Fibroblast of gingiva (primary cell): Measurements from ENCODE around the gene C2CD4B.

Experiments
- DNase-seq: peaks from one replicate; pipeline ENCODE4 v3.0.0-alpha.2; 2011; ENCODE audit warnings: low read depth

Gene C2CD4B

DNA sequence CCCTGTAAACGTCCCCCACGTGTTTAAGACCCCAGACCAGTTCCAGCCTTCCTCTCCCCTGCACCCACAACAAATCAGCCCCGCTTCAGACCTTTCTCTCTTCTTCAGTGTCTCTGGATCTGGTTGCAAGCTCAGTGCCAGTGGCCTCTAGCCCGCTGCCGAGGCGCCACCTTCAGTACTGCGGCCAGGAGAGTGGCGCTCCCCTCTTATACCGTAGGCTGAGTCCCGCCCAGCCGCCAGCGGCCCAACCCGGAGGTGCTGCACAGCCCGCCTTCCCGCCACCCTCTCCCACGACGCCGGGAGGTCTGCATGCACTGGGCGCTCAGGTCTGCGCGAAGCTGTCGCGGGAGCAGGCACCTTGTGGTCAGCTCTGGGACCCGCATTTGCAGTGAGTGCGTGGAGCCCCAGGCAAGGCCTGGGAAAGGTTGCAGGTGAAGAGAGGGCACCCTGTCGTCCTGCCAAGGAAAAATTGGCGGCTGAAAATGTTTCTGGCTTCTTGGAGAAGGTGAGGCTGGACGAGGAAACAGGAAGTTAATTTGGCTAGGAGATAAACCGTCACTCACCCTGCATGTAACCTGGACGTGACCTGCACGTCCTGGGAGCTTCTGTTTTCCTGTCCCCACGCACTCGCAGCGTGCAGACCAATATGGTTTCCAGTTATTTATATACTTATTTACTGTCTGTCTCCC lies at the start of gene C2CD4B:
Gene C2CD4B, minus strand, starts transcription at position 182 of the 689 bp plus-strand sequence. CDS start 301 bp downstream, outside the sequence.
- no peak for DNase-seq

DNA sequence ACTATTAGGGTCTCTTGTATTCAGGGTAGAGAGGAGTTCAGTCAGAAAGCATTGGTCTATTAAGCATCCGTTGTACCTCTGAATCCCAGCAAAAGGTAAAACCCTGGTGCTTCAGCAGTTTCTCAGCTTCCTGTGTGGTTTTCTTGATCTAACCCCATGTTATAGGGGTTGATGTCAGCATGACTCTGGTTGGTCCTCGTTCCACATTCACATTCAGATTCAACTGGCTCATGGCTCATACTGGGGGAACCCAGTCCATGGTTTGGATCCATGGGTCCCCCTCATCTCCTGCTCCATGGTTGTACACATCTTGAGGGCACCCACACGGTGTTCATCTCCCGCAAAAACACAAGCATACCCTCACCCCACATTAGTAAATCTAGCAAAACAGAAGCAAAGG lies 47.7 kb upstream of the C2CD4B start:
- no peak for DNase-seq

GRCh38 chr15:62211348-62211747 lies 46.3 kb upstream of the C2CD4B start:
- no peak for DNase-seq

- no peak for DNase-seq
These were observed 44.7 kb upstream of the C2CD4B start for GRCh38 chr15:62209821-62210220.

DNA sequence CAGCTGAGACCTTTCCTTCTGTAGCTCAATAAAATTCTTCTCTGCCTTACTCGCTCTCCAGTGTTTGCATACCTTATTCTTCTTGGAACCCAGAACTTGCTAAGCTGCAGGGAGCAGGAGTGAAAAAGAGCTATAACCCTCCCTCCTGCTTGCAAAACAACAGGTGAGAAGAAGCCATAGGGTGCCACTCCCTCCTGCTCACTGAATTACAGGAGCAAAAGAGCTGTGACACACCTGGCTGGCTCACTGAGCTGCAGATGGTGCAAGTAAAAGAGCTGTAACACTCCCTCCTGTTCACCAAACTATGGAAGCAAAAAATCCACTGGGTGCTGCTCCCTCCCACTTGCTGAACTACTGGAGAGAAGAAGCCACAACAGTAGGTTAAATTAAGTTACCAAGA lies 44.2 kb upstream of the C2CD4B start:
- no peak for DNase-seq

- DNase-seq = no peak
These were observed 43.8 kb upstream of the C2CD4B start for GRCh38 chr15:62208884-62209283.

DNA sequence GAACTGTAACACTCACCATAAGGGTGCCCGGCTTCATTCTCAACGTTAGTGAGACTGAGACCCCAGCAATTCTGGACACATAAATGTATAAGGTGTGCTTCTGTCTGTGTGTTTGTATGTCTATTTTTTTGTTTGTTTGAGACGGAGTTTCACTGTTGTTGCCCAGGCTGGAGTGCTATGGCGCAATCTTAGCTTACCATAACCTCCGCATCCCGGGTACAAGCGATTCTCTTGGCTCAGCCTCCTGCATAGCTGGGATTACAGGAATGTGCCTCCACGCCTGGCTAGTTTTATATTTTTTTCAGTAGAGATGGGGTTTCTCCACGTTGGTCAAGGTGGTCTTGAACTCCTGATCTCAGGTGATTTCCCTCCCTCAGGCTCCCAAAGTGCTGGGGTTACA lies 43.3 kb upstream of the C2CD4B start:
- no peak for DNase-seq

DNA sequence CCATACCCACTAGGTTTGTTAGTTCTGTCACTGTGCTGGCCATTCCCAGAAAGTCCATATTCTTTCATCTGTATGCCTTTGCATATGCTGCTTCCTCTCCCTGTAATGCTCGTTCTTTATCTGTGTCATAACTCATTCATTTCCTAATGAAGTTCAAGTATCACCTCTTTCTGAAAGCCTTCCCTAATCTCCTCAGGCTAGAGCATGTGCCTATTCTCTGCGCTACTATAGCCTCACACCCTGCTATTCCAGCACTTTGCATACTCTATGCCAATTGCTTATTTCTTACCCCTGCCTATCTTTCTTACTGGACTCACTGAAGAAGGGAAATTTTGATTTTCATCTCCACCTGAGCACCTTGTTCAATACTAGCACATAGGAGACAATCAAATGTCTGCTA lies 25.6 kb upstream of the C2CD4B start:
- DNase-seq = no peak

DNA sequence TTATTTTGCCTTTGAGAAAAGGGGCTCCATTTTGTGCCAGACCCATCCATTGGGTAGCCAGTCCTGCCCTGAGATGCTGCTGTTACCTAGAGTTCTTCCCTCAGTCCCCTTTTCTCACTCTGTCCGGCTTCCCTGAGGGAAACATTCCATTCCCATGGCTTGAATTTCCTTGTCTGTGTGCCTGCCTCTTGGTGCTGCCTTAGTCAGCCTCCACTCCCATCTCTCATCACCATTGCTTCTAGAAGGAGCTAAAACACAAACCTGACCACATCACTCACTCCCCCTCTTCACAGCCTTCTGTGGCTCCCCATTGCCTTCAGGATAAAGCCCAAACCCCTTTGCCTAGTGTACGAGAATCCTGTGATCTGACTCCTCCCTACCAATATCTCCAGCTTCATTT lies 25.2 kb upstream of the C2CD4B start:
- DNase-seq = no peak

GRCh38 chr15:62188744-62189143 lies 23.7 kb upstream of the C2CD4B start:
- no peak for DNase-seq

GRCh38 chr15:62187910-62188309 lies 22.8 kb upstream of the C2CD4B start:
- DNase-seq = no peak

DNA sequence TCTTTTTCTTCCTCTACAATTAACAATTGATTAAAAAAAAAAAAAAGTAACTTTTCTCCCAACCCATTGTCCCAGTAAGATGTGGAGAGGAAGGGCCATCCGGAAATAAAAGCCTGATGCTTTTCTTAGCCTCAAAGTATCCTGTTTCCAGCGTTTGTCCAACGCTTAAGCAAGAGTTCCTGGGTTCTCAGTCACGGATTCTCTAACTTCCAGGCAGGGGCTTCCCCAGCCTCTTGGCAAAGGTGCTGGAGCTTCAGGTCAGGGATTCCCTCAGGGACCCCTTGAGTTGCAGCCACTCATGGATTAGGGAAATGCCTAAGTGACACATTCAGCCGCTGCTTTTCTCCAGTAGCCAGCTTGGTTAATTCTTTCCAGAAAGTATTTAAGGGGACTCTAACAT lies 22.3 kb upstream of the C2CD4B start:
- DNase-seq = no peak

GRCh38 chr15:62186578-62186977 lies 21.5 kb upstream of the C2CD4B start:
- no peak for DNase-seq

GRCh38 chr15:62183130-62183529 lies 18.0 kb upstream of the C2CD4B start:
- no peak for DNase-seq

DNA sequence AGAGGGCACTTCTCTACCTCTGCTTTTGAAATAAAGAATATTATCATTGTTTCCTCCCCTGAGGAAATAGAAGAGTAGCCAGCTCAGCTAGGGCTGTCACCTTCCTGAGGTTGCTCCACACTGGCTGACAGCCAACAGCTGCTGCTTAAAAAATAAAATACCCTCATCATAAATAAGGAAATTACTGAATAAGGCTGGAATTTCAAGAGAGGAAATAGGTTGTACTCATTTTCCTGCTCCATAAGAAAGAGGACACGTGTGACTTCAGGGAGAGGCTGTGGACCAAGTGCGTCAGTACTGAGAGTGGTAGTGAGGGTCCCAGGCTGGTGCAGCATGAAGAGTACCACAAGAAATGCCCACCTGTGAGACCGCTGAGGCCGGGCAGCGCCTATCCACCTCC lies 8.1 kb upstream of the C2CD4B start:
- DNase-seq = no peak

GRCh38 chr15:62171882-62172281 lies 6.8 kb upstream of the C2CD4B start:
- no peak for DNase-seq

DNA sequence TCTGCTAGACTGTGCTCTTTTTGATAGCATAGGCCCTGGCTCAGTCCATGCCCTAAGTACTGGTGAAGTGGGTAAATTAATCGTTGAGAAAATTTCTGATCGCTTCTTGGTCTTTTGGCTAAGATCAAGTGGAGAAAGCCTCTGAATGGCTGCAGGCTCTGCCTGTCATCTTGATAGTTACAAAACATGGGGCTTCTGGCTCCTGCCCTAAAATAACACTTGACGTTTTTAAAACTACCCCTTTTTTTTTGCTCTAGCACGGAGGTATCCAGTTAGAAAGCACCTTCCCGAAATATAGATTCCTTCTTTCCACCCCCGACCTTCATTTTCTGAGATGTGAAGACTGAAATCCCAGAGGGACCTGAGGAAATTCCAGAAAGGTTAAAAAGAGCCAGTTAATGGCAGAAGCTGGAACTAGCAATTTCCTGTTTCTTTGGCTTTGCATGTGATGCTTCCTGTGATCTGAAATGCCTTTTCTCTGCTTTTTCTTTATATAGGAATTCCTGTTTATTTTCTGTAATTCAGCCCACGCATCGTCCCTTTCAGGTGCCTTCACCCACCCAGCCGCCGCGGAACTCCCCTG lies 799 bp upstream of the C2CD4B start:
- no peak for DNase-seq

- DNase-seq = no peak
These were observed 535 bp downstream of the C2CD4B start for GRCh38 chr15:62164396-62165103.

- DNase-seq = no peak
These were observed 1.1 kb downstream of the C2CD4B start for GRCh38 chr15:62164014-62164395.

- DNase-seq = no peak
These were observed 1.6 kb downstream of the C2CD4B start for GRCh38 chr15:62163397-62164013.

- no peak for DNase-seq
These were observed 11.9 kb downstream of the C2CD4B start for GRCh38 chr15:62153228-62153627.

DNA sequence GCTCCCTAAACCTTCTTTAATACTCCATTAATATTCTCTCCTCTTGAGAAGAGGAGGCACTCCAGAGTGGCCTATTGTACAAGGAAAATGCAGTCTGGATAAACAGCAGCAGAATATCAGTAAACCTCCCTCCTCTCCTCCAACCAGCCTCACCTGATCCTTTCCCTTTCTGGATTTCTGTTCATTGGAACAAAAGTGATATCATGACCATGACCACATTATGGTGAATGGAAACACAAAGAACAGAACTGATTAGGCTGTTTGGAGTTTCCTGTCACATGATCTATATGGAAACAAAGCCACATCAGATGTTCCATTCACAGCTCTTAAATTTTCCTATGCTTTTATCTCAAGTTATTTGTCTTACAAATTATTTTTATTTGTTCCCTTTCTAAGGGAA lies 14.6 kb downstream of the C2CD4B start:
- no peak for DNase-seq

DNA sequence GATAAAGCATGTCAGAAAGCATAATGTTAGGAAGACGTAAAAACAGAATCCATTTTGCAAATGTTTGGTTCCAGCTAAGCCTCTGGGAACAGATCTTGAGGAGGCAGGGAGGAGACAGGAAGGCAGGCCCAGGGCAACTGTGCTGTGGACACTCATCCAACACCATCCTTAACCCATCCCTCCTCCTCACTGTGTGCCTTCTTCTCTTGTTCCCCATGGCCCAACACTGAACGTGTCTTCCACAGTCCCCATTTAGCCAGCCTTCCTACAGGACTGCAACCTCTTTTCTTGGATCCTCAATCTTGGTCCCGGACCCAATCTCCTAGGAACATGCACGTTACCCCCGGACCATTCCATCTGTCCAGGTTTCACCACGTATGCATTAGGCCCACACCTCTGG lies 15.4 kb downstream of the C2CD4B start:
- no peak for DNase-seq
